ENCODE results near the gene JARID2. TPM values are rescaled to one million over a fixed set of nuclear protein-coding genes. Genes with fewer than 3 reads are reported as not detected.

JARID2 gene
- total RNA-seq, 1 donor from 2014 or later = 12.5 TPM

DNA sequence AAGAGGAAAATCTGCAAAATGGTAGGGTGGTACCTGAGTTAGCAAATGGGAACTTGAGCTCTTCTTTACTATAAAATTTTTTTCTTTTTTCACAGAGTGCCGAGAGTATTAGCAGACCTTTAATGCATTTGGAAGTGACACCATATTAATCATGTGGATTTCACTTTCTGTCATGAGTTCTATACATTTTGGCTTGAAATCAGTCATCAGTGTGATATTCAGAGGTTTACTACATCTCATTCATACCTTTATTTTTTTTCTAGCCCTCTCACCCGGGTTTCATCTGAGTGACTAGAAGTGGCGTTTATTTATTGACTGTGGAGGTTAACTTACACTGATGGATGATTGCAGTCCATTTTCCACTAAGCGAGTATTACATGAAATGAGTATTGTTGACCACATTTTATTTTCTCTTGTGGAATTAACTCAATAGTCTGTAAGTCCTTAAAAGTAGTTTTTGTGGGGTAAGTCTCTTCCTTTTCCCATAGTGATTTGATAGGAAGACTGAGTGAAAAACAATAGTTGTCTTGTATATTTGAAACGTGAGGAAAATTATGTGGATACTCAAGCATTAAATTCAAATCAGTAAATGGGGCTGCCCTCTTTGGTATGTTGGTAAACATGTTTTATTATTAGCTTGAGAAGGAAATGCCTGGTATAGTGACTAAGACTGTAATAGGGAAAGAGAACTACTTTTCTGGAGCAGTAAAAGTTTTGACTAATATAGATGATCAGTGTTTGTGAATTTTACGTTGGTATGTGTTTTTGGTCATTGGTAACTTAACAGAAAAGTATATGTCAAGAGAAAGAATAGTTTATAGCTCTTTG lies 55.5 kb downstream of the JARID2 start:
- Mint-ChIP-seq H3K9me3 (ENCODE audit: unreplicated experiment) (no peaks in the 10 kb centered on the region), H3K27me3 (ENCODE audit: unreplicated experiment) (no peaks in the 10 kb centered on the region), H3K4me1 (ENCODE audit: unreplicated experiment) (peaks cover 54% of the 10 kb centered on the region), H3K4me3 (ENCODE audit: unreplicated experiment) (no peak overlapping the region), H3K36me3 (ENCODE audit: unreplicated experiment) (no peaks in the 10 kb centered on the region), H3K27ac (ENCODE audit: unreplicated experiment) (no peak overlapping the region)
- TF ChIP-seq, protein P1, sequence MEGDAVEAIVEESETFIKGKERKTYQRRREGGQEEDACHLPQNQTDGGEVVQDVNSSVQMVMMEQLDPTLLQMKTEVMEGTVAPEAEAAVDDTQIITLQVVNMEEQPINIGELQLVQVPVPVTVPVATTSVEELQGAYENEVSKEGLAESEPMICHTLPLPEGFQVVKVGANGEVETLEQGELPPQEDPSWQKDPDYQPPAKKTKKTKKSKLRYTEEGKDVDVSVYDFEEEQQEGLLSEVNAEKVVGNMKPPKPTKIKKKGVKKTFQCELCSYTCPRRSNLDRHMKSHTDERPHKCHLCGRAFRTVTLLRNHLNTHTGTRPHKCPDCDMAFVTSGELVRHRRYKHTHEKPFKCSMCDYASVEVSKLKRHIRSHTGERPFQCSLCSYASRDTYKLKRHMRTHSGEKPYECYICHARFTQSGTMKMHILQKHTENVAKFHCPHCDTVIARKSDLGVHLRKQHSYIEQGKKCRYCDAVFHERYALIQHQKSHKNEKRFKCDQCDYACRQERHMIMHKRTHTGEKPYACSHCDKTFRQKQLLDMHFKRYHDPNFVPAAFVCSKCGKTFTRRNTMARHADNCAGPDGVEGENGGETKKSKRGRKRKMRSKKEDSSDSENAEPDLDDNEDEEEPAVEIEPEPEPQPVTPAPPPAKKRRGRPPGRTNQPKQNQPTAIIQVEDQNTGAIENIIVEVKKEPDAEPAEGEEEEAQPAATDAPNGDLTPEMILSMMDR (IDR thresholded peaks at IDR 0.05) = no peak
- no peak for DNase-seq (ENCODE audit: extremely low spot score, unreplicated experiment)

GRCh38 chr6:15303162-15303919 lies 57.5 kb downstream of the JARID2 start:
- H3K36me3 Mint-ChIP-seq (ENCODE audit: unreplicated experiment) = no peaks in the 10 kb centered on the region
- H3K27me3 Mint-ChIP-seq (ENCODE audit: unreplicated experiment) = no peaks in the 10 kb centered on the region
- H3K4me1 Mint-ChIP-seq (ENCODE audit: unreplicated experiment) = peaks cover 52% of the 10 kb centered on the region
- no peak overlapping the region for H3K4me3 Mint-ChIP-seq (ENCODE audit: unreplicated experiment)
- no peaks in the 10 kb centered on the region for H3K9me3 Mint-ChIP-seq (ENCODE audit: unreplicated experiment)
- H3K27ac Mint-ChIP-seq (ENCODE audit: unreplicated experiment) = no peak overlapping the region
- DNase-seq (ENCODE audit: extremely low spot score, unreplicated experiment) = no peak
- TF ChIP-seq, protein P1 (IDR thresholded peaks at IDR 0.05) = no peak

- Mint-ChIP-seq H3K4me1 (ENCODE audit: unreplicated experiment) (peaks cover 52% of the 10 kb centered on the region), H3K36me3 (ENCODE audit: unreplicated experiment) (no peaks in the 10 kb centered on the region), H3K27ac (ENCODE audit: unreplicated experiment) (no peak overlapping the region), H3K4me3 (ENCODE audit: unreplicated experiment) (no peak overlapping the region), H3K27me3 (ENCODE audit: unreplicated experiment) (no peaks in the 10 kb centered on the region), H3K9me3 (ENCODE audit: unreplicated experiment) (no peaks in the 10 kb centered on the region)
- DNase-seq (ENCODE audit: extremely low spot score, unreplicated experiment) = no peak
- TF ChIP-seq, protein P1 (IDR thresholded peaks at IDR 0.05) = no peak
Measured at GRCh38 chr6:15303920-15304291, 58.0 kb downstream of the JARID2 start.

- no peaks in the 10 kb centered on the region for H3K27me3 Mint-ChIP-seq (ENCODE audit: unreplicated experiment)
Measured at GRCh38 chr6:15304337-15305042, 58.6 kb downstream of the JARID2 start.

More at GRCh38 chr6:15304337-15305042, 58.6 kb downstream of the JARID2 start:
- Mint-ChIP-seq H3K4me1 (ENCODE audit: unreplicated experiment) (peaks cover 52% of the 10 kb centered on the region), H3K27ac (ENCODE audit: unreplicated experiment) (no peak overlapping the region), H3K36me3 (ENCODE audit: unreplicated experiment) (no peaks in the 10 kb centered on the region), H3K4me3 (ENCODE audit: unreplicated experiment) (no peak overlapping the region), H3K9me3 (ENCODE audit: unreplicated experiment) (no peaks in the 10 kb centered on the region)
- no peak for DNase-seq (ENCODE audit: extremely low spot score, unreplicated experiment)
- TF ChIP-seq, protein P1 (IDR thresholded peaks at IDR 0.05) = no peak

All from osteocyte (in vitro differentiated cells).